ENCODE measurements around the gene SIX3. TPM values are rescaled to one million over a fixed set of nuclear protein-coding genes. Genes with fewer than 3 reads are reported as not detected.

The SIX3 gene
- total RNA-seq, result not detected in 2 replicates

GRCh38 chr2:44941551-44942234 lies at the start of gene SIX3:
Gene SIX3, plus strand, starts transcription at chr2:44941702. Its CDS starts 403 bp downstream, at chr2:44942105.

Other genes with a start within 250 kb of the SIX3 start
- gene SIX2, start 67.8 kb downstream of the SIX3 start, total RNA-seq, result 2.0 and 2.7 TPM in 2 replicates